GM18873 (cell line): Measurements from ENCODE around the gene BOLA2.
"Not testable (repeated sequence)": the region's sequence is repeated elsewhere in the genome, so short reads cannot be mapped to it uniquely, and the experiment has no call there.

Experiments
- ATAC-seq: cut with Tn5 transposase; IDR thresholded peaks from one replicate; pipeline ENCODE4 v1.9.1; 2021; ENCODE audit warnings: mild to moderate bottlenecking, moderate library complexity, moderate number of reproducible peaks; ENCODE audit not compliant: unreplicated experiment, low FRiP score

BOLA2 gene

DNA sequence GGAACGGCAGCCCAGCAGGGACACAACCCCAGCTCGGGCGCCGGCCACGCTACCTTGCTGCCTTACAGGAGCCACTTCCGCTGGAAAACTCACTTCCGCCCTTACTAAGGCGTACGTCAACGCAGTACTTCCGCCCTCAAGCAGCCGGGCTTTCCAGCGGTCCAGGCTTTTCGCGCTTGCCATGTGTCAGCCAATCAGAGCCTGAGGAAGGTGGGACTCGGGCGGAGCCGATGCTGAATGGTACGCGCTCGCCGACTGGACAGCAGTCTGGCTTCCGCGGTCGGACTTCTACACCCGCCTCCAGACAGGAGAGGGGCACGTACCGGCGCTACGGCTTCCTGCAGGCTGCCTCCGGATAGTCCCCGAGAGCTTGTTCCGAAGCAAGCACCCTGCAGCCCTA, at the start of gene BOLA2, which contains the start of gene SLX1B:
TSS of gene BOLA2 (minus strand) at position 83 of the 400 bp plus-strand sequence. CDS start 98 bp downstream, outside the sequence.
TSS of gene SLX1B (plus strand) at position 265 of the 400 bp plus-strand sequence.
- ATAC-seq, result peak; percentile 88

DNA sequence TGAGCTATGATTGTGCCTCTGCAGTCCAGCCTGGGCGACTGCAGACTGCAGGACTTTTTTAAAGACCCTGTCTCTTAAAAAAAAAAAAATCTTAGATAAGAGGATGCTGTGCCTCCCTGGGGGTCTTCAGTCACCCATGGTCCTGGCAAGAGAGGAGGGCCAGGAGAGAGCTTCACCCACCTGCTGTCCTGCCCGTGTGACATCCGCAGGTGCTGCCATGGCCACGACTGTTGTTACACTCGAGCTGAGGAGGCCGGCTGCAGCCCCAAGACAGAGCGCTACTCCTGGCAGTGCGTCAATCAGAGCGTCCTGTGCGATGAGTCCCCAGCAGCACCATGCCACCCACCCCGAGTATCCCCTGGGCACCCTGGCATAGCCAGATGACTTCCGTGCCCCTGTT, 28.1 kb upstream of the BOLA2 start:
- ATAC-seq, result not testable (repeated sequence)

DNA sequence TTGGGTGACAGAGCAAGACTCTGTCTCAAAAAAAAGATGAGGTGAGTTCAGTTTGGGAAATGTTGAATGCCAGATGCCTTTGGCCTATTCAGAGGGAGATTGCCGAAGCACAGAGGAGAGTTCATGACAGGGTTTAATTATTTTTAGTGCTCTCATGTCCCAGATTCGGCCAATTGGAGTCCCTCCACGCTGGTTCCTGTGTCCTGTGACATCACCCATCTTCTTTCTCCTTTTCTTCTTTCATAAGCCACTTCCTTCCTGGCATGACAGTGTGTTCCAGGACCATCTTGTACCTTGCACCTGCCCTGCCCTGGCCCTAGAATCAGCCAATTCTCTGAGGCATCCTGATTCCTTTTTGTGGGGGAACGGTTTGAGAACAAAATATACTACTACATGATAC, 17.9 kb upstream of the BOLA2 start:
- ATAC-seq, result not testable (repeated sequence)

DNA sequence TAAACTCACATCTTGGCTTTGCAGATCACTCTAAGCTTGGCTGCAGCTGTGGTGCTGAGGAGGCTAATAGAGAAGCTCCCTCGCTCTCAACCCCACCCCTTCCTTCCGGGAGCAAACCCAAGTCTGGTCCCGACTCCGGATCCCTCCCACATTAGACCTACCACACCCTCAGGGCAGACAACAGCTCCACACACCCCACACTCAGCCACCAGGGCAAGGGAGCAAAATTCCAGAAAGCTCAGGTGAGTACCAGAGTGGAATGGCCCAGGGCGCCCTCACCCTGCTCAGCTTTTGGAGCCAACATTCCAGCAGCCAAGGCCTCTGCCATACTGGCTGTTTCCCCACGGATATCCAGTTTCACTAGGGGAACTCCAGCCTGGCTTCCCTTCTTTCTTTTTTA, 15.5 kb upstream of the BOLA2 start:
- not testable (repeated sequence) for ATAC-seq

DNA sequence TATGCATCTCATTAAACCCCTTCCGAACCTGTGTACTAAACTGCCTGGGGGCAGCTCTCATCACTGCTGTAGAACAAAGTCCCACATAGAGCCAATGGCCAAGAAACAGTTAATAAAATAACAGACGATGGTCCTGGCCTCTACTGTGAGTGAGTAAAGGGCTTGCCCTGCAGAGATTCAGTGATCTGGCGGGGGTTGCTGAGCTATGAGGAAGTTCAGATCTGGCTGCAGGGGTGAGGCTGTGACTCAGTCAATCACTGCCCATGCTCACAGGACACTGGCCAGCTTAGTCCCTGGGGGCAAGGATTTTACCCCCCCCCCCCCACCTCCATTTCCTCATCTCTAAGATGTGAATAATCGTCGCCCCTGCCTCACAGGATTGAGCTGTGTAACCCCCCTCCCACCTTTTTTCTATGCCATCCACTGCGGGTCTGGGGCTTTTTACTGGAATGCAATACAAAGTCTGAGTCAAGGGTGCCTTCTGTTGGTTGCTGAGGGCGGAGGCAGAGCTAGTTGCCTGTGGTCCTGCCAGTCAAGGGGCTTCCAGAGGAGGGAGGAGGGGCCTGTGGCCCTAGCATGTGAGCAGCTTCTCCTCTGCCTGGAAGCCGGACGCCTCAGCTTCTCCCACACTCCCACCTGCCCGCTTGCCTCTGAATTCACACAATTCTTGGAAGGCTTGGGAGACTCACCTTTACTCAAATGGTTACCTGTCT, 13.7 kb upstream of the BOLA2 start:
- ATAC-seq, result not testable (repeated sequence)

DNA sequence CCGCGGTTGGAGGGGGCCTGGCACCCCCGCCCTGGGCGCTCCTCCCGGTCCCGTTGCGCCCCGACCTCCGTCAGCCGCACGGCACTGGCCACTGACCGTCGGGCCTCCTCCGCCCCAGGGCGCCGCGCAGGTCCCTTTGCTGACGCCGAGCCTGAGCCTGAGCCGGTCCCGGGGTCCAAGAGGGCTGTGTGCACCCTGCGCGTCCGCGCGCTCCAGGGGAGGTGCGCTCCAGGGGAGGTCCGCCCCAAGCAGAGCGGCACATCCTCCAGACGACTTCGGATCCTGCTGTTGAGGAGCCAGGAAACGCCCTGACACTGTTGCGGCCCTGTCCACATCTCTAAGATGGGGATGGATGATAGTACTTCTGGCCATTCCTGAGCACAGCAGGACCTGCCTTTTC, 12.8 kb upstream of the BOLA2 start:
- ATAC-seq, result not testable (repeated sequence)

DNA sequence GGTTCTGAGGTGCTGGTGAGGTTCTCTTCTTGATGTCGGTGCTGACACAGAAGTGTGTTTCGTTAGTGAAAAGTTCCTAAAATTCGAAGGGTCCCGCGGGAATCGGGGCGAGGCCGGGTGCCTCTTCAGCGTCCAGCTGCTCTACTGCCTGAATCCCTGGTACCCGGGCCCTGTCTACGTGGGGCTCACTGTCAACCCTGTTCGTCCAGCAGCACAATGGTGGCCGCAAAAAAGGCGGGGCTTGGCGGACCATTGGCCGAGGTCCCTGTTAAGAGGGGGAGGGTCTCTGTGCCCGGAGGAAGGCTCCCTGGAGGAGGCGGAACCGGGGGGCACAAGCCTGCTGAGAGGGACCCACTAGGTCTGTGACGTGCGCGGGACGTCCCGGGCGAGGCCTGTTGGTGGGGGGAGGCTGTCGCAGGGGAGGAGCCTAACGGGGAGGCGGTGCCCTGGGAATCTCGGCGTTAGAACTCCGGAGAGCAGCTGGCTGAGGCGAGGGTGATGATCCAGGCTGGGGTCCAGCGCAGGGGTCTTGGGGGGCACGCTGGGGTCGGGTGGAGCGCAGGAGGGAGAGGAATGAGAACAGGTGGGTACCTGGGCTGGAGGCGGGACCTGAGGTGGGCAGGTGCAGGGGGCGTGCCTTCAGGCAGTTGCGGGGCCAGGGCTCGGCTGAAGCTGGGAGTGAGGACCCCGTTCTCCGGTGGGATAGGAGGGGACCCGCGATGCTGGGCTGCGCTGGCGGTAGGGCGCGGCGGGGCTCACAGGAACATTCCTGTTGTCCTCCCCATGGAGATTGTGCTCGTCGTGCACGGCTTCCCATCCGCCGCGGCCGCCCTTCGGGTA, 12.1 kb upstream of the BOLA2 start:
- not testable (repeated sequence) for ATAC-seq

DNA sequence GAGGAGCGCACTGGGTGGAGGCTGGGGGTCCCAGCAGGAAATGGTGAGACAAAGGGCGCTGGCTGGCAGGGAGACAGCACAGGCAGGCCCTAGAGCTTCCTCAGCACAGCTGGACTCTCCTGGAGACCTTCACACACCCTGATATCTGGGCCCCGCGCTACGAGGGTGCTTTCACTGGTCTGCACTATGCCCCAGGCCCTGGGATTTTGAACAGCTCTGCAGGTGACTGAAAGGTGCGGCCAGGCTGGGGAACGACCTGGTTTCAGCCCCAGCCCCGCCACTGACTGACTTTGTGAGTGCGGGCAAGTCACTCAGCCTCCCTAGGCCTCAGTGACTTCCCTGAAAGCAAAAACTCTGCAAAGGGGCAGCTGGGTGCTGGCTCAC, 6.5 kb upstream of the BOLA2 start:
- ATAC-seq, result not testable (repeated sequence)

DNA sequence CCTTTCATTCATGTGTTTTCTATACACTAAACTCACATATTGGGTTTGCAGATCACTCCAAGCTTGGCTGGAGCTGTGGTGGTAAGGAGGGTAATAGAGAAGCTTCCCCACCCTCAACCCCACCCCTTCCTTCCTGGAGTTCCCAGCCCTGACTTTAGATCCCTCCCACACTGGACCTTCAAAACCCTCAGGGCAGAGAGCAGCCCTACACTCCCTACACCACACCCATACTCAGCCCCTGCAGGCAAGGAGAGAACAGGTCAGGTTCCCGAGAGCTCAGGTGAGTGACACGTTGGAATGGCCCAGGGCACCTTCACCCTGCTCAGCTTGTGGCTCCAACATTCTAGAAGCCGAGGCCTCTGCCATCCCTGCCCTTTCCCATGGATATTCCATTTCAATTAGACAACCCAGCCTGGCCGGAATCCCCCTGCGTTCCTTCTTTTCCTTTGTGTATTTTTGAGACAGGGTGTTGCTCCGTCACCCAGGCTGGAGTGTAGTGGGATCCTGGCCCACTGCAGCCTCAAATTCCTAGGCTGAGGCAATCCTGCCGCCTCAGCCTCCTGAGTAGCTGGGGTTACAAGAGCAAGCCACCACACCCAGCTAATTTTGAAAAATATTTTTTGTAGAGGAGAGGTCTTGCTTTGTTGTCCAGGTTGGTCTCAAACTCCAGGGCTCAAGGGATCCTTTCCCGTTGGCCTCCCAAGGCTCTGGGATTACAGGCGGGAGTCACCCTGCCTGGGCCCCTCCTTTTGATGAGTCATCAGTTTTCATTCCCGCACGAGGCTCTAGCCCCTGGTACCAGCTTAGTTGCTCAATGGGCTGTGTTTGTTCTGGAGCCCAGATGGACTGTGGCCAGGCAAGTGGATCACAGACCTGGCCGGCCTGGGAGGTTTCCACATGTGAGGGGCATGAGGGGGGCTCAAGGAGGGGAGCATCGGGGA, 5.8 kb upstream of the BOLA2 start, which contains the start of gene SULT1A4:
TSS of gene SULT1A4 (plus strand) at position 208 of the 941 bp plus-strand sequence. CDS start 1,473 bp downstream, outside the sequence.
- not testable (repeated sequence) for ATAC-seq

DNA sequence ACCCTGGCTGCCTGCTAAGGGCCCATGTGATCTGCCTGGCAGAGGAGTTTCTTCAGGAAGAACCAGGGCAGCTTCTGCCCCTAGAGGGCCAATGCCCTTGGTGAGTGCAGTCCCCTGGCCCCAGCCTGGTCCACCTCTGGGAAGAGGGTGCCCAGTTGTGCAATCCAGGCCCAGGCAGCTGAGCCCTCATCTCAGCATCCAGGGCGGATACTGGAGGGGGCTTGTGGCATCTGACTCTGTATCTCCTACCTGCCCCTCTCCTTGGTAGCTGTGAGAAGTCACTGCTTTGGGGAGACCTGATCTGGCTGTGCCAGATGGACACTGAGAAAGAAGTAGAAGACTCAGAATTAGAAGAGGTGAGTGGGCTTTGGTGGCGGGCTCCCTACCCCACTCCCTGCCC, 3.5 kb upstream of the BOLA2 start:
- ATAC-seq, result not testable (repeated sequence)

DNA sequence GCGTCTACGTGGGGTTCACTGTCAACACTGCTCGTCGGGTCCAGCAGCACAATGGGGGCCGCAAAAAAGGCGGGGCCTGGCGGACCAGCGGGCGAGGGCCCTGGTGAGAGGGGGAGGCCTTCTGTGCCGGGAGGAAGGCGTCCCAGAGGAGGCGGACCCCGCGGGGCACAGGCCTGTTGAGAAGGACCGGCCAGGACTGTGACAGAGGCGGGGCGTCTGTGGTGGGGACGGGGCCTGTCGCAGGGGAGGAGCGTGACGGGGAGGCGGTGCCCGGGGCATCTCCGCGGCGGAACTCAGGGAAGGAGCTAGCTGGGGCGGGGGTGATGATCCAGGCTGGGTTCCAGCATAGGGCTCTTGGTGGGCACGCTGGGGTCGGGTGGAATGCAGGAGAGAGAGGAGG, 677 bp upstream of the BOLA2 start:
- ATAC-seq, result peak; percentile 40

DNA sequence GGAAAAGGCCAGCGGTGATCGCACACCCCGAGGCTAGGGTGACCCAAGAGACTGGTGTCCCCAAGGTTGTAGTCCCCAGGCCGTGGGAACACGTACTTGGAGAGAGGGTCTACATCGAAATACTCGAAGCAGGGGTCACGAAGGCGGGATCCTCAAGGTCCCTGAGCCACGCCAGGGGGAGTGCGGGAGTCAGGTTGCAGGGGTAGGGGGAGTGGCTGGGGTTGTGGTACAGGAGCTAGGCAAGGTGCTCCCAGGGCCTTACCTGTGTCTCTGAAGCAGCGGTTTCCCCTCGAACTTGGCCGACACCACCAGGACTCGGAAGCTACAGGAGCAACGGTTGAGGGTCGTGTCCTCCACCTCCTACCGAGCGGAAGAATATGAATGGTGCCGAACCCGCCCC, 397 bp downstream of the BOLA2 start:
- ATAC-seq, result not testable (repeated sequence)

DNA sequence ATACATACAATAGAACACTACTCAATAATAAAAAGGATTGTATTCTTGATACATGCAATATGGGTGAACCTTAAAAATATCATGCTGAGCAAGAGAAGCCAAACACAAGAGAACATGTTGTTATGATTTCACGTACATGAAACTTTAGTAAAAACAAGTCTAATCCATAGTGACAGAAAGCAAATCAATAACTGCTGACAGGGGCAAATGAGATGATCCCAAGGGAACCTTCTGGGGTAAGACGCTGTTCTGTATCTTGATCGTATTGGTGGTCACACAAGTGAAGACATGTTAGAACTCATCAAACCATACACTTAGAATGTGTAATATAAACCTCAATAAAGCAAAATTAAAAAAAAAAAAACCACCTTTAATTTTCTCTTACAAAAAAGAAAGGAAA, 28.8 kb downstream of the BOLA2 start:
- ATAC-seq, result not testable (repeated sequence)

DNA sequence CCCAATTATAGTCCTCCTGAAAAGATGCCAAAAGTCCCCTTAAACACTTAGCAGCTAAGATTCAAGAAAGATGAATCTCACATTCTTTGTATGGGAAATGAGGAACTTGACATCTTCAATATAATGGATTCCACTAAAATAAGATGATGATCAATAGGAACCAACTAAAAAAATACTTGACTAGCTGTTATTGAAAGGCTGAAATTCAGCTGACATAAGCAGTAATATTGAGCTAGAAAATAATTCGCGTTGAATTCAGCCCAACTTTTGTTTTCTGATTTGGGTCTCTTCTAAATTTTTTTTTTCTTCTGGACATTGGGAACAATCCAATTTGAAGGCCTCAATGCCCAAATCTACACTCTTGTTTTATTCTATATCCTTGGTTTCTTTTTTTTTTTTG, 30.6 kb downstream of the BOLA2 start:
- ATAC-seq, result not testable (repeated sequence)

DNA sequence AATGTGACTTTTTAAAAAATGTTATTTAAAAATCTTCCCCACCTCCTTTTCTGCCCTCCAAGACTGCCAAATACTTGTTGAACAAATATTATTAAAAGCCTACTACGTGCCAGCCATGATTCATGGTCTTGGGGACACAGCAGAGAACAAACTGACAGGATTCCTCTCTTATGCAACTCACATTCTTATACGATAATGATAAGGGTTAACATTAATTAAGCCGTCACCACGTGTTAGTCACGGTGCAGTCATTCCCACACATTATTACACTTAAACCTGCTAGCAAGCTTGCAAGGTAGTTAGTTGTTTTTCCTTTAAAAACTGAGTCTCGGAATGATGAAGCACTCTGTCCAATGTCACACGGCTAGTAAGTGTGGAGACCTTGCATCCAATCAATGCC, 48.9 kb downstream of the BOLA2 start:
- ATAC-seq, result not testable (repeated sequence)
